Endothelial cell of umbilical vein (primary cell): ENCODE results near the gene ANKRD33.

Source experiments
- EZH2 ChIP-seq: IDR thresholded peaks from 2 replicates; pipeline ENCODE4 v1.6.1; 2012; ENCODE audit warnings: borderline replicate concordance, low read depth, mild to moderate bottlenecking, moderate library complexity, low read length, inconsistent platforms; ENCODE audit not compliant: severe bottlenecking
- FOS ChIP-seq: IDR thresholded peaks from 2 replicates; pipeline ENCODE4 v1.6.1; 2011; ENCODE audit warnings: mild to moderate bottlenecking, low read length, moderate library complexity, borderline replicate concordance; ENCODE audit not compliant: insufficient read depth
- GATA2 ChIP-seq: IDR thresholded peaks from 2 replicates; pipeline ENCODE4 v1.7.0; 2011; ENCODE audit warnings: low read depth, mild to moderate bottlenecking, moderate library complexity, mixed read lengths, low read length; ENCODE audit not compliant: insufficient read length, insufficient read depth
- MYC ChIP-seq: IDR thresholded peaks from one replicate; pipeline ENCODE4 v1.6.1; 2011; ENCODE audit warnings: mild to moderate bottlenecking, low read depth, low read length
- POLR2A ChIP-seq: IDR thresholded peaks from 2 replicates; pipeline ENCODE4 v1.6.1; 2012; ENCODE audit warnings: low read depth, mild to moderate bottlenecking, control low read depth, low read length
- POLR2AphosphoS5 ChIP-seq: IDR thresholded peaks from 2 replicates; pipeline ENCODE4 v1.6.1; 2012; ENCODE audit warnings: low read depth, mild to moderate bottlenecking, control low read depth, low read length, moderate library complexity; ENCODE audit not compliant: insufficient read depth
- TF ChIP-seq, protein P1 (sequence below), 2 donors: IDR thresholded peaks; 1 replicate in 1 of 2; 2 replicates in 1 of 2; pipeline ENCODE4 v1.5.1; 2011; ENCODE audit warnings: low read length in 2 of 2, mild to moderate bottlenecking in 2 of 2, moderate library complexity in 2 of 2, control low read depth in 1 of 2, inconsistent platforms in 1 of 2, low read depth in 1 of 2; ENCODE audit not compliant: insufficient read depth in 1 of 2; ENCODE audit errors: extremely low read depth in 1 of 2
- TF ChIP-seq, protein P2 (sequence below): IDR thresholded peaks from 2 replicates; pipeline ENCODE4 v1.6.1; 2011; ENCODE audit not compliant: insufficient read depth, insufficient read length

- TF ChIP-seq, protein P1, sequence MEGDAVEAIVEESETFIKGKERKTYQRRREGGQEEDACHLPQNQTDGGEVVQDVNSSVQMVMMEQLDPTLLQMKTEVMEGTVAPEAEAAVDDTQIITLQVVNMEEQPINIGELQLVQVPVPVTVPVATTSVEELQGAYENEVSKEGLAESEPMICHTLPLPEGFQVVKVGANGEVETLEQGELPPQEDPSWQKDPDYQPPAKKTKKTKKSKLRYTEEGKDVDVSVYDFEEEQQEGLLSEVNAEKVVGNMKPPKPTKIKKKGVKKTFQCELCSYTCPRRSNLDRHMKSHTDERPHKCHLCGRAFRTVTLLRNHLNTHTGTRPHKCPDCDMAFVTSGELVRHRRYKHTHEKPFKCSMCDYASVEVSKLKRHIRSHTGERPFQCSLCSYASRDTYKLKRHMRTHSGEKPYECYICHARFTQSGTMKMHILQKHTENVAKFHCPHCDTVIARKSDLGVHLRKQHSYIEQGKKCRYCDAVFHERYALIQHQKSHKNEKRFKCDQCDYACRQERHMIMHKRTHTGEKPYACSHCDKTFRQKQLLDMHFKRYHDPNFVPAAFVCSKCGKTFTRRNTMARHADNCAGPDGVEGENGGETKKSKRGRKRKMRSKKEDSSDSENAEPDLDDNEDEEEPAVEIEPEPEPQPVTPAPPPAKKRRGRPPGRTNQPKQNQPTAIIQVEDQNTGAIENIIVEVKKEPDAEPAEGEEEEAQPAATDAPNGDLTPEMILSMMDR (IDR thresholded peaks at IDR 0.05; ENCODE audit: extremely low read depth in 1 of 2, insufficient read depth in 1 of 2, low read depth in 1 of 2, low read length in 2 of 2), result no peak
- no peak for TF ChIP-seq POLR2AphosphoS5
- no peak for TF ChIP-seq POLR2A
- no peak for TF ChIP-seq MYC
- TF ChIP-seq, protein P2, sequence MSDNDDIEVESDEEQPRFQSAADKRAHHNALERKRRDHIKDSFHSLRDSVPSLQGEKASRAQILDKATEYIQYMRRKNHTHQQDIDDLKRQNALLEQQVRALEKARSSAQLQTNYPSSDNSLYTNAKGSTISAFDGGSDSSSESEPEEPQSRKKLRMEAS, result no peak
- no peak for TF ChIP-seq EZH2
- no peak for TF ChIP-seq FOS
- TF ChIP-seq GATA2, result no peak
Observed at GRCh38 chr12:51840966-51841365, 46.9 kb upstream of the ANKRD33 start.
